OCI-LY7 (cell line): ENCODE results near the gene STMND1. TPM values are rescaled to one million over a fixed set of nuclear protein-coding genes. Genes with fewer than 3 reads are reported as not detected.

Experiments used
- BruUV-seq: library from RNA; stranded (reverse); fragments of 400-500 nt; replicated peaks from 2 replicates; lab custom pipeline; 2021; lab: Mats Ljungman, UMichigan
- CTCF ChIA-PET: fragments of 300-600 bp; sonication (Branson Sonifier 250); formaldehyde crosslinking; loops from one replicate; lab custom pipeline; 2022; ENCODE audit warnings: antibody characterized with exemption; ENCODE audit not compliant: unreplicated experiment; lab: Charles Lee
- POLR2A ChIA-PET: fragments of 300-600 bp; sonication (Branson Sonifier 250); formaldehyde crosslinking; loops from one replicate; lab custom pipeline; 2022; ENCODE audit warnings: antibody characterized with exemption; lab: Charles Lee
- DNase-seq: peaks from one replicate; pipeline ENCODE4 v3.0.0-alpha.2; 2015; ENCODE audit warnings: low spot score
- H2AFZ ChIP-seq: fragments of 200-600 bp; sonication (generic), shearing (Covaris generic); 2 replicates; pipeline ENCODE4 v1.6.1; 2014; ENCODE audit warnings: mild to moderate bottlenecking, antibody characterized with exemption, low read length, moderate library complexity
- H3K27ac ChIP-seq: fragments of 200-600 bp; sonication (generic); 2 replicates; pipeline ENCODE4 v1.5.1; 2014; ENCODE audit warnings: mixed run types, low read depth, mild to moderate bottlenecking, moderate library complexity, low read length, inconsistent platforms; ENCODE audit not compliant: poor library complexity, severe bottlenecking
- H3K36me3 ChIP-seq: fragments of 200-600 bp; sonication (generic); 2 replicates; pipeline ENCODE4 v1.6.1; 2014; ENCODE audit warnings: mild to moderate bottlenecking, antibody characterized with exemption, low read length, moderate library complexity, mixed read lengths; ENCODE audit not compliant: insufficient read depth
- H3K4me1 ChIP-seq: fragments of 200-600 bp; sonication (generic); 2 replicates; pipeline ENCODE4 v1.5.1; 2014; ENCODE audit warnings: mild to moderate bottlenecking, low read length; ENCODE audit not compliant: insufficient read depth, poor library complexity, severe bottlenecking
- H3K4me2 ChIP-seq: fragments of 200-600 bp; sonication (generic); 2 replicates; pipeline ENCODE4 v1.6.1; 2014; ENCODE audit warnings: mild to moderate bottlenecking, low read length
- H3K4me3 ChIP-seq: fragments of 200-600 bp; sonication (generic); 2 replicates; pipeline ENCODE4 v1.5.1; 2014; ENCODE audit warnings: mild to moderate bottlenecking, low read depth, low read length; ENCODE audit not compliant: poor library complexity, severe bottlenecking
- H3K79me2 ChIP-seq: fragments of 200-600 bp; sonication (generic); 2 replicates; pipeline ENCODE4 v1.6.1; 2016; ENCODE audit warnings: low read depth, mild to moderate bottlenecking, low read length, moderate library complexity, mixed read lengths; ENCODE audit not compliant: insufficient read depth
- H3K9me2 ChIP-seq: fragments of 200-600 bp; sonication (generic); 2 replicates; pipeline ENCODE4 v1.6.1; 2016; ENCODE audit warnings: mild to moderate bottlenecking, low read length, mixed read lengths; ENCODE audit not compliant: insufficient read depth
- H3K9me3 ChIP-seq: fragments of 200-600 bp; sonication (generic); 2 replicates; pipeline ENCODE4 v1.6.1; 2014; ENCODE audit warnings: mild to moderate bottlenecking, mixed run types, low read length, mixed read lengths
- H4K20me1 ChIP-seq: fragments of 200-600 bp; sonication (generic); 2 replicates; pipeline ENCODE4 v1.6.1; 2014; ENCODE audit warnings: mild to moderate bottlenecking, antibody characterized with exemption, low read length, moderate library complexity, mixed read lengths; ENCODE audit not compliant: insufficient read depth
- CTCF ChIP-seq: fragments of 200-600 bp; sonication (generic); conservative IDR thresholded peaks from 2 replicates; pipeline ENCODE4 v1.5.1; 2014; ENCODE audit warnings: mild to moderate bottlenecking, antibody characterized with exemption, low read length, moderate library complexity, mixed read lengths
- EZH2phosphoT487 ChIP-seq: fragments of 200-600 bp; sonication (generic); IDR thresholded peaks from 2 replicates; pipeline ENCODE4 v1.6.1; 2018; ENCODE audit warnings: low read depth, borderline replicate concordance, mild to moderate bottlenecking, mixed run types, antibody characterized with exemption, low read length, moderate library complexity, mixed read lengths
- intact Hi-C: fragments of 100-400 bp; cut with micrococcal nuclease; formaldehyde crosslinking; loops from one replicate; pipeline ENCODE4 v1.10.0; 2022; ENCODE audit not compliant: unreplicated experiment
- total RNA-seq, 2 experiments: library from RNA; depleted of rRNA in 1 of 2; stranded (reverse); fragments of >200 nt in 1 of 2; shearing (Covaris generic) in 1 of 2; gene quantifications; 2 replicates each; pipeline ENCODE4 v1.2.3, GENCODE V29; 2014 to 2022

The STMND1 gene
- total RNA-seq, 2 experiments from 2014 or later, result not detected

GRCh38 chr6:17152703-17153102, 50.9 kb downstream of the STMND1 start:
- Histone ChIP-seq H4K20me1 (no peaks in the 10 kb centered on the region), H3K36me3 (no peaks in the 10 kb centered on the region), H3K4me3 (no peak overlapping the region), H2AFZ (no peak overlapping the region), H3K4me2 (no peak overlapping the region), H3K4me1 (no peaks in the 10 kb centered on the region), H3K9me3 (peaks cover 10% of the 10 kb centered on the region; the same call in 1 of the 2 replicates), H3K79me2 (no peaks in the 10 kb centered on the region), H3K9me2 (no peaks in the 10 kb centered on the region), H3K27ac (no peak overlapping the region)
- no TSS peak for BruUV-seq
- POLR2A ChIA-PET, result no interaction called here
- intact Hi-C loops, result no loop called here
- CTCF ChIA-PET, result no interaction called here
- no peak for DNase-seq
- TF ChIP-seq EZH2phosphoT487 (no peak), CTCF (no peak)

- Histone ChIP-seq H2AFZ (no peak overlapping the region), H3K4me1 (no peaks in the 10 kb centered on the region), H3K9me2 (no peaks in the 10 kb centered on the region), H3K27ac (no peak overlapping the region), H3K4me3 (no peak overlapping the region), H3K36me3 (no peaks in the 10 kb centered on the region), H4K20me1 (no peaks in the 10 kb centered on the region), H3K9me3 (peaks cover 10% of the 10 kb centered on the region; the same call in 1 of the 2 replicates), H3K79me2 (no peaks in the 10 kb centered on the region), H3K4me2 (no peak overlapping the region)
- ChIA-PET POLR2A (interaction anchor here (0.9 kb wide), 1 partner anchor 263 kb away, joined by 3 read pairs; no protein-coding TSS in a partner anchor), CTCF (no interaction called here)
- no TSS peak for BruUV-seq
- intact Hi-C loops, result loop anchor here (1.0 to 2.0 kb wide), 3 partner anchors 428 to 658 kb away; no protein-coding TSS in a partner anchor
- DNase-seq, result peak; percentile 67
- TF ChIP-seq EZH2phosphoT487 (no peak), CTCF (peak; percentile 94)
Measured at GRCh38 chr6:17156112-17156921, 54.5 kb downstream of the STMND1 start.

- H3K9me3 ChIP-seq, result peaks cover 10% of the 10 kb centered on the region; the same call in 1 of the 2 replicates
- intact Hi-C loops, result loop anchor here (1.0 to 2.0 kb wide), 3 partner anchors 427 to 658 kb away; no protein-coding TSS in a partner anchor
- ChIA-PET POLR2A (interaction anchor here (0.9 kb wide), 1 partner anchor 263 kb away, joined by 3 read pairs; no protein-coding TSS in a partner anchor), CTCF (no interaction called here)
- H3K4me3 ChIP-seq, result no peak overlapping the region
- H4K20me1 ChIP-seq, result no peaks in the 10 kb centered on the region
- H2AFZ ChIP-seq, result no peak overlapping the region
- TF ChIP-seq EZH2phosphoT487 (no peak), CTCF (no peak)
- no peak overlapping the region for H3K27ac ChIP-seq
- no peak overlapping the region for H3K4me2 ChIP-seq
- no peaks in the 10 kb centered on the region for H3K9me2 ChIP-seq
- H3K79me2 ChIP-seq, result no peaks in the 10 kb centered on the region
- no peak for DNase-seq
- no TSS peak for BruUV-seq
- no peaks in the 10 kb centered on the region for H3K36me3 ChIP-seq
- no peaks in the 10 kb centered on the region for H3K4me1 ChIP-seq
Measured at GRCh38 chr6:17156966-17157365, 55.1 kb downstream of the STMND1 start.
